ENCODE measurements around the gene ATP2A2. TPM values are rescaled to one million over a fixed set of nuclear protein-coding genes. Genes with fewer than 3 reads are reported as not detected.
A peak's percentile ranks its signal among the peaks of the same experiment; 100 is the strongest.

ATP2A2 gene
- total RNA-seq, 1 donor from 2014 or later: 99.5 TPM

GRCh38 chr12:110347767-110348166 is 66.7 kb downstream of the ATP2A2 start:
- Mint-ChIP-seq H3K36me3 (peaks cover 46% of the 10 kb centered on the region), H3K9me3 (no peaks in the 10 kb centered on the region), H3K4me1 (no peaks in the 10 kb centered on the region), H3K27ac (no peak overlapping the region), H3K27me3 (ENCODE audit: insufficient read depth, low read depth) (peaks cover 5% of the 10 kb centered on the region), H3K4me3 (no peak overlapping the region)
- no peaks in the 10 kb centered on the region for H4K20me1 ChIP-seq (ENCODE audit: low read depth)
- H3K4me2 ChIP-seq: no peak overlapping the region
- H3K9me3 ChIP-seq (ENCODE audit: low read depth): no peaks in the 10 kb centered on the region
- H3K79me2 ChIP-seq (ENCODE audit: low read depth): no peaks in the 10 kb centered on the region
- H3K27me3 ChIP-seq: no peaks in the 10 kb centered on the region
- H3K4me1 ChIP-seq: no peaks in the 10 kb centered on the region
- no peak overlapping the region for H2AFZ ChIP-seq (replicated peaks)
- H3K9ac ChIP-seq: no peak overlapping the region
- H3F3A ChIP-seq (ENCODE audit: low read depth): peaks cover 24% of the 10 kb centered on the region
- H3K27ac ChIP-seq: no peak overlapping the region
- H3K36me3 ChIP-seq: peaks cover 30% of the 10 kb centered on the region
- no peak overlapping the region for H3K4me3 ChIP-seq
- TF ChIP-seq EZH2 (IDR thresholded peaks at IDR 0.05) (no peak), EZH2phosphoT487 (IDR thresholded peaks at IDR 0.05) (no peak), CTCF (IDR thresholded peaks at IDR 0.05) (no peak)
- no peak for DNase-seq (ENCODE audit: low spot score)

- Mint-ChIP-seq H3K27me3 (ENCODE audit: insufficient read depth, low read depth) (peaks cover 5% of the 10 kb centered on the region), H3K4me1 (no peaks in the 10 kb centered on the region), H3K9me3 (no peaks in the 10 kb centered on the region), H3K36me3 (peaks cover 40% of the 10 kb centered on the region), H3K27ac (no peak overlapping the region), H3K4me3 (no peak overlapping the region)
- Histone ChIP-seq H2AFZ (replicated peaks) (no peak overlapping the region), H4K20me1 (ENCODE audit: low read depth) (no peaks in the 10 kb centered on the region), H3K36me3 (peaks cover 26% of the 10 kb centered on the region), H3K79me2 (ENCODE audit: low read depth) (no peaks in the 10 kb centered on the region), H3K9ac (no peak overlapping the region), H3K27me3 (no peaks in the 10 kb centered on the region), H3K4me3 (no peak overlapping the region), H3K4me1 (no peaks in the 10 kb centered on the region), H3F3A (ENCODE audit: low read depth) (peaks cover 24% of the 10 kb centered on the region), H3K27ac (no peak overlapping the region), H3K9me3 (ENCODE audit: low read depth) (no peaks in the 10 kb centered on the region), H3K4me2 (no peak overlapping the region)
- DNase-seq (ENCODE audit: low spot score): no peak
- no peak for TF ChIP-seq CTCF (IDR thresholded peaks at IDR 0.05)
- no peak for TF ChIP-seq EZH2phosphoT487 (IDR thresholded peaks at IDR 0.05)
- TF ChIP-seq EZH2 (IDR thresholded peaks at IDR 0.05): no peak
Observed at GRCh38 chr12:110348431-110349059, 67.5 kb downstream of the ATP2A2 start.

GRCh38 chr12:110349096-110349495 is 68.0 kb downstream of the ATP2A2 start:
- no peaks in the 10 kb centered on the region for H3K4me1 ChIP-seq
- H3K27ac ChIP-seq: no peak overlapping the region
- Mint-ChIP-seq H3K27me3 (ENCODE audit: insufficient read depth, low read depth) (peaks cover 5% of the 10 kb centered on the region), H3K4me3 (no peak overlapping the region), H3K4me1 (no peaks in the 10 kb centered on the region), H3K36me3 (peaks cover 39% of the 10 kb centered on the region), H3K27ac (peak overlapping the region; percentile 24), H3K9me3 (no peaks in the 10 kb centered on the region)
- H2AFZ ChIP-seq (replicated peaks): no peak overlapping the region
- no peak for TF ChIP-seq EZH2 (IDR thresholded peaks at IDR 0.05)
- no peak for TF ChIP-seq CTCF (IDR thresholded peaks at IDR 0.05)
- no peak for TF ChIP-seq EZH2phosphoT487 (IDR thresholded peaks at IDR 0.05)
- no peaks in the 10 kb centered on the region for H3K79me2 ChIP-seq (ENCODE audit: low read depth)
- H3K36me3 ChIP-seq: peaks cover 23% of the 10 kb centered on the region
- H3K4me3 ChIP-seq: no peak overlapping the region
- H3K9ac ChIP-seq: no peak overlapping the region
- no peaks in the 10 kb centered on the region for H3K27me3 ChIP-seq
- no peak overlapping the region for H3K4me2 ChIP-seq
- H3K9me3 ChIP-seq (ENCODE audit: low read depth): no peaks in the 10 kb centered on the region
- no peak for DNase-seq (ENCODE audit: low spot score)
- H4K20me1 ChIP-seq (ENCODE audit: low read depth): no peaks in the 10 kb centered on the region
- peaks cover 24% of the 10 kb centered on the region for H3F3A ChIP-seq (ENCODE audit: low read depth)

All from neural progenitor cell (in vitro differentiated cells).